GM12892 (cell line): ENCODE results near the gene TMEM86A.

Experiments
- POLR2A ChIP-seq: IDR thresholded peaks from 2 replicates; pipeline ENCODE4 v1.6.1; 2011; ENCODE audit warnings: low read depth, low read length, control low read depth
- TAF1 ChIP-seq: IDR thresholded peaks from 2 replicates; pipeline ENCODE4 v1.6.1; 2011; ENCODE audit warnings: low read depth, mild to moderate bottlenecking, control low read depth, low read length, borderline replicate concordance

- no peak for TF ChIP-seq POLR2A
- no peak for TF ChIP-seq TAF1
These were observed 1.8 kb downstream of the TMEM86A start for GRCh38 chr11:18700375-18700774.
